Fibroblast of lung (primary cell): Measurements from ENCODE around the gene KDM2A. TPM values are rescaled to one million over a fixed set of nuclear protein-coding genes. Genes with fewer than 3 reads are reported as not detected.

Source experiments
- DNase-seq, 2 donors: peaks; one replicate each; pipeline versions ENCODE4 v3.0.0 to v3.0.0-alpha.2; 2010; ENCODE audit warnings: low read depth in 2 of 2
- H2AFZ ChIP-seq: 2 replicates; pipeline ENCODE4 v1.5.1; 2012; ENCODE audit warnings: low read length, control low read depth, inconsistent platforms
- H3K27ac ChIP-seq: 2 replicates; pipeline ENCODE4 v1.5.1; 2011; ENCODE audit warnings: low read length, control low read depth; ENCODE audit not compliant: insufficient read depth
- H3K27me3 ChIP-seq: 2 replicates; pipeline ENCODE4 v1.5.1; 2011; ENCODE audit warnings: mild to moderate bottlenecking, low read length; ENCODE audit not compliant: control insufficient read depth, insufficient read depth
- H3K36me3 ChIP-seq: 2 replicates; pipeline ENCODE4 v1.5.1; 2011; ENCODE audit warnings: low read length; ENCODE audit not compliant: control insufficient read depth, insufficient read depth
- H3K4me1 ChIP-seq: 2 replicates; pipeline ENCODE4 v1.5.1; 2011; ENCODE audit warnings: low read length; ENCODE audit not compliant: control insufficient read depth, insufficient read depth; ENCODE audit errors: extremely low read depth
- H3K4me2 ChIP-seq: 2 replicates; pipeline ENCODE4 v1.5.1; 2011; ENCODE audit warnings: low read length, control low read depth; ENCODE audit not compliant: insufficient read depth; ENCODE audit errors: extremely low read depth
- H3K4me3 ChIP-seq, 4 experiments: fragments of 200-600 bp in 1 of 4; sonication (generic) in 1 of 4; replicated peaks in 1 of 4; 2 replicates each; pipeline ENCODE4 v1.5.1; 2011 to 2016; ENCODE audit warnings: low read length in 4 of 4, low read depth in 3 of 4, mild to moderate bottlenecking in 3 of 4, control low read depth in 2 of 4, inconsistent platforms in 1 of 4, mixed read lengths in 1 of 4; ENCODE audit not compliant: insufficient read depth in 1 of 4; ENCODE audit errors: control extremely low read depth in 1 of 4
- H3K79me2 ChIP-seq: 2 replicates; pipeline ENCODE4 v1.5.1; 2012; ENCODE audit warnings: mild to moderate bottlenecking, low read length, inconsistent platforms; ENCODE audit not compliant: control insufficient read depth, insufficient read depth
- H3K9ac ChIP-seq: 2 replicates; pipeline ENCODE4 v1.5.1; 2011; ENCODE audit warnings: mild to moderate bottlenecking, low read length, control low read depth; ENCODE audit not compliant: insufficient read depth
- H3K9me3 ChIP-seq: 2 replicates; pipeline ENCODE4 v1.5.1; 2012; ENCODE audit warnings: low read depth, low read length; ENCODE audit not compliant: control insufficient read depth, insufficient read depth
- H4K20me1 ChIP-seq: 2 replicates; pipeline ENCODE4 v1.5.1; 2011; ENCODE audit warnings: low read length; ENCODE audit not compliant: control insufficient read depth, insufficient read depth; ENCODE audit errors: extremely low read depth
- CTCF ChIP-seq, 2 donors: IDR thresholded peaks in 1 of 2; conservative IDR thresholded peaks in 1 of 2; 1 replicate in 1 of 2; 2 replicates in 1 of 2; pipeline ENCODE4 v1.5.1; 2011 to 2012; ENCODE audit warnings: low read length in 2 of 2, control low read depth in 1 of 2, inconsistent platforms in 1 of 2, low read depth in 1 of 2, mild to moderate bottlenecking in 1 of 2
- EZH2 ChIP-seq: IDR thresholded peaks from 2 replicates; pipeline ENCODE4 v1.5.1; 2012; ENCODE audit warnings: low read length, control low read depth, mild to moderate bottlenecking; ENCODE audit errors: missing control alignments
- polyA plus RNA-seq, 2 donors: library from polyadenylated mRNA; depleted of rRNA in 1 of 2; stranded (reverse) in 1 of 2; unstranded in 1 of 2; fragments of >200 nt; gene quantifications; 2 replicates each; pipeline ENCODE4 v1.2.1, GENCODE V29; 2011 to 2012; ENCODE audit warnings: missing spikeins in 1 of 2
- total RNA-seq: library from RNA; depleted of rRNA; stranded (reverse); fragments of >200 nt; gene quantifications from 2 replicates; pipeline ENCODE4 v1.2.1, GENCODE V29; 2014

KDM2A gene
- total and polyA plus RNA-seq, 2 donors (not counting 1 experiment from before 2014, with no cell fraction given), result 36.4 to 42.6 TPM

- peak within 1 kb of the TSS; percentile 20 for H3K27ac ChIP-seq
- peaks cover 47% of the 10 kb centered on the region for H3K79me2 ChIP-seq
These were observed 147.6 kb downstream of the KDM2A start, which contains the start of gene GRK2 for GRCh38 chr11:67266449-67267187. Gene GRK2, plus strand, starts transcription at chr11:67266473. Its CDS starts 227 bp downstream, at chr11:67266700.

GRCh38 chr11:67267188-67268080 lies 148.4 kb downstream of the KDM2A start:
- peaks cover 12% of the 10 kb centered on the region for H3K36me3 ChIP-seq
- DNase-seq, result no peak
- H4K20me1 ChIP-seq, result no peaks in the 10 kb centered on the region
- H3K4me2 ChIP-seq, result peak overlapping the region; percentile 99
- H2AFZ ChIP-seq, result no peak overlapping the region
- peak overlapping the region; percentile 75 for H3K9ac ChIP-seq
- H3K27ac ChIP-seq, result peak overlapping the region; percentile 20
- TF ChIP-seq CTCF (conservative IDR thresholded peaks at IDR 0.05 in 1 of 2, IDR thresholded peaks at IDR 0.05 in 1 of 2; ENCODE audit: low read depth in 1 of 2, low read length in 2 of 2), result no peak
- TF ChIP-seq EZH2, result no peak
- peak overlapping the region; percentile 69 to 93 (median 78) for H3K4me3 ChIP-seq
- no peaks in the 10 kb centered on the region for H3K9me3 ChIP-seq
- H3K27me3 ChIP-seq, result no peaks in the 10 kb centered on the region
- peaks cover 42% of the 10 kb centered on the region for H3K4me1 ChIP-seq
- peaks cover 55% of the 10 kb centered on the region for H3K79me2 ChIP-seq

More at GRCh38 chr11:67266449-67267187, 147.6 kb downstream of the KDM2A start, which contains the start of gene GRK2:
- Histone ChIP-seq H4K20me1 (no peaks in the 10 kb centered on the region), H3K9me3 (no peaks in the 10 kb centered on the region), H3K27me3 (no peaks in the 10 kb centered on the region), H2AFZ (peak within 1 kb of the TSS; percentile 64), H3K4me3 (peak within 1 kb of the TSS; percentile 69 to 93 (median 78)), H3K9ac (peak within 1 kb of the TSS; percentile 75), H3K4me1 (peaks cover 36% of the 10 kb centered on the region), H3K36me3 (peaks cover 9% of the 10 kb centered on the region), H3K4me2 (peak within 1 kb of the TSS; percentile 99)
- TF ChIP-seq EZH2 (no peak), CTCF (conservative IDR thresholded peaks at IDR 0.05 in 1 of 2, IDR thresholded peaks at IDR 0.05 in 1 of 2; ENCODE audit: low read depth in 1 of 2, low read length in 2 of 2) (no peak)
- DNase-seq, result peak in 1 of 2 donors; percentile 39
